Uterus (tissue), 2 donors: Measurements from ENCODE around the gene FGFRL1.

Source experiments
- POLR2A ChIP-seq, 2 donors: fragments of 450-650 bp; IDR thresholded peaks; one replicate each; pipeline ENCODE4 v1.6.1; 2016; ENCODE audit warnings: antibody characterized with exemption in 2 of 2, mild to moderate bottlenecking in 1 of 2, moderate library complexity in 1 of 2
- TF ChIP-seq, protein P1 (sequence below), 4 experiments: fragments of 200-600 bp in 2 of 4; fragments of 450-650 bp in 2 of 4; sonication (generic) in 2 of 4; IDR thresholded peaks; one replicate each; pipeline ENCODE4 v1.5.1; 2016 to 2019; ENCODE audit warnings: antibody characterized with exemption in 4 of 4, mild to moderate bottlenecking in 2 of 4, moderate library complexity in 1 of 4

DNA sequence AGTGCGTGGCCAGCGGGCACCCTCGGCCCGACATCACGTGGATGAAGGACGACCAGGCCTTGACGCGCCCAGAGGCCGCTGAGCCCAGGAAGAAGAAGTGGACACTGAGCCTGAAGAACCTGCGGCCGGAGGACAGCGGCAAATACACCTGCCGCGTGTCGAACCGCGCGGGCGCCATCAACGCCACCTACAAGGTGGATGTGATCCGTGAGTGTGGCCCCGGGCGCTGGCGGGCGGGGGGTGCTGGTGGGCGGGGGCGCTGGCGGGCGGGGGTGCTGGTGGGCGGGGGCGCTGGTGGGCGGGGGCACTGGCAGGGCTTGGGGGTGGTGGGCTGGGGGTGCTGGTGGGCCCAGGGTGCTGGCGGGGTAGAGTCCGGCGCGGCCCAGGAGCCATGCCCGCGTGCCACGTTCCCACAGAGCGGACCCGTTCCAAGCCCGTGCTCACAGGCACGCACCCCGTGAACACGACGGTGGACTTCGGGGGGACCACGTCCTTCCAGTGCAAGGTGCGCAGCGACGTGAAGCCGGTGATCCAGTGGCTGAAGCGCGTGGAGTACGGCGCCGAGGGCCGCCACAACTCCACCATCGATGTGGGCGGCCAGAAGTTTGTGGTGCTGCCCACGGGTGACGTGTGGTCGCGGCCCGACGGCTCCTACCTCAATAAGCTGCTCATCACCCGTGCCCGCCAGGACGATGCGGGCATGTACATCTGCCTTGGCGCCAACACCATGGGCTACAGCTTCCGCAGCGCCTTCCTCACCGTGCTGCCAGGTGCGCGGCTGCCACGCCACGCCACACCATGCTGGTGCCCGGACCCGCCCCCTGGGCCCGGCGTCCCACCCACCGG lies 12.7 kb downstream of the FGFRL1 start:
- TF ChIP-seq, protein P1, sequence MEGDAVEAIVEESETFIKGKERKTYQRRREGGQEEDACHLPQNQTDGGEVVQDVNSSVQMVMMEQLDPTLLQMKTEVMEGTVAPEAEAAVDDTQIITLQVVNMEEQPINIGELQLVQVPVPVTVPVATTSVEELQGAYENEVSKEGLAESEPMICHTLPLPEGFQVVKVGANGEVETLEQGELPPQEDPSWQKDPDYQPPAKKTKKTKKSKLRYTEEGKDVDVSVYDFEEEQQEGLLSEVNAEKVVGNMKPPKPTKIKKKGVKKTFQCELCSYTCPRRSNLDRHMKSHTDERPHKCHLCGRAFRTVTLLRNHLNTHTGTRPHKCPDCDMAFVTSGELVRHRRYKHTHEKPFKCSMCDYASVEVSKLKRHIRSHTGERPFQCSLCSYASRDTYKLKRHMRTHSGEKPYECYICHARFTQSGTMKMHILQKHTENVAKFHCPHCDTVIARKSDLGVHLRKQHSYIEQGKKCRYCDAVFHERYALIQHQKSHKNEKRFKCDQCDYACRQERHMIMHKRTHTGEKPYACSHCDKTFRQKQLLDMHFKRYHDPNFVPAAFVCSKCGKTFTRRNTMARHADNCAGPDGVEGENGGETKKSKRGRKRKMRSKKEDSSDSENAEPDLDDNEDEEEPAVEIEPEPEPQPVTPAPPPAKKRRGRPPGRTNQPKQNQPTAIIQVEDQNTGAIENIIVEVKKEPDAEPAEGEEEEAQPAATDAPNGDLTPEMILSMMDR (IDR thresholded peaks at IDR 0.05), result no peak
- no peak for TF ChIP-seq POLR2A (IDR thresholded peaks at IDR 0.05)
